Cardiac muscle cell (in vitro differentiated cells and primary cell): ENCODE data around the gene NEDD4L. TPM values are rescaled to one million over a fixed set of nuclear protein-coding genes. Genes with fewer than 3 reads are reported as not detected.
A peak's percentile ranks its signal among the peaks of the same experiment; 100 is the strongest.

Experiments used
- DNase-seq, 2 donors: peaks; one replicate each; pipeline versions ENCODE4 v3.0.0 to v3.0.0-alpha.2; 2010 to 2017; ENCODE audit warnings: low read depth in 1 of 2, low spot score in 1 of 2
- H3K27ac ChIP-seq: fragments of 200-600 bp; sonication (generic); 2 replicates; pipeline ENCODE4 v1.5.1; 2016
- H3K27me3 ChIP-seq: fragments of 200-600 bp; sonication (generic); 2 replicates; pipeline ENCODE4 v1.6.0; 2016; ENCODE audit warnings: control low read depth
- H3K36me3 ChIP-seq: fragments of 200-600 bp; sonication (generic); 2 replicates; pipeline ENCODE4 v1.5.1; 2016; ENCODE audit warnings: control low read depth
- H3K4me1 ChIP-seq: fragments of 200-600 bp; sonication (generic); 2 replicates; pipeline ENCODE4 v1.8.1; 2017; ENCODE audit warnings: low read depth, mild to moderate bottlenecking, mixed run types
- H3K4me3 ChIP-seq: fragments of 200-600 bp; sonication (generic); 2 replicates; pipeline ENCODE4 v1.5.1; 2016; ENCODE audit warnings: mild to moderate bottlenecking
- H3K9me3 ChIP-seq: fragments of 200-600 bp; sonication (generic); 2 replicates; pipeline ENCODE4 v1.5.1; 2017; ENCODE audit warnings: low read depth, mild to moderate bottlenecking, control low read depth
- polyA plus RNA-seq: library from polyadenylated mRNA; unstranded; fragments of >200 nt; fragmentation: Nextera tagmentation; extraction: Ambion mirVana; gene quantifications from 2 replicates; pipeline ENCODE4 v1.2.1, GENCODE V29; 2016
- total RNA-seq: library from RNA; depleted of rRNA; stranded (reverse); fragments of >200 nt; gene quantifications from 2 replicates; pipeline ENCODE4 v1.2.3, GENCODE V29; 2016
- TF ChIP-seq, protein P1 (sequence below): IDR thresholded peaks from 2 replicates; pipeline ENCODE4 v1.5.1; 2012; ENCODE audit warnings: low read depth, mild to moderate bottlenecking, low read length

The NEDD4L gene
- total and polyA plus RNA-seq, 2 experiments from 2014 or later: 30.8 to 40.5 TPM

DNA sequence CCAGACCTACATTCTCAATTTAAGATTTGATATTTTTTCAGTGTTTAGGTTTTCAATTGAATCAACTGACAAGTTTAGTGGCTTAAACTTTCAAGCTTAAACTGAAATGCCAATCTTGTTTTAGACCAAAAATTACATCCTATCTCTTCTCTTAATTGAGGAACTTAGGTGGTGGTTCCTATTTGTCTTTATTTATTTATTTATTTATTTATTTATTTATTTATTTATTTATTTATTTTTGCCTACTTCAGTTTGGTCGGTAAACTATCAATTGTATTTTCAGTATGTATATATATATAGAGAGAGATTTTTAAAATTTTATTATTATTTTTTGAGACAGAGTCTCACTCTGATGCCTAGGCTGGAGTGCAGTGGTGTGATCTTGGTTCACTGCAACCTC lies 68.1 kb downstream of the NEDD4L start:
- Histone ChIP-seq H3K36me3 (no peaks in the 10 kb centered on the region), H3K9me3 (no peaks in the 10 kb centered on the region), H3K27ac (no peak overlapping the region), H3K4me1 (peaks cover 2% of the 10 kb centered on the region), H3K4me3 (no peak overlapping the region), H3K27me3 (no peaks in the 10 kb centered on the region)
- TF ChIP-seq, protein P1, sequence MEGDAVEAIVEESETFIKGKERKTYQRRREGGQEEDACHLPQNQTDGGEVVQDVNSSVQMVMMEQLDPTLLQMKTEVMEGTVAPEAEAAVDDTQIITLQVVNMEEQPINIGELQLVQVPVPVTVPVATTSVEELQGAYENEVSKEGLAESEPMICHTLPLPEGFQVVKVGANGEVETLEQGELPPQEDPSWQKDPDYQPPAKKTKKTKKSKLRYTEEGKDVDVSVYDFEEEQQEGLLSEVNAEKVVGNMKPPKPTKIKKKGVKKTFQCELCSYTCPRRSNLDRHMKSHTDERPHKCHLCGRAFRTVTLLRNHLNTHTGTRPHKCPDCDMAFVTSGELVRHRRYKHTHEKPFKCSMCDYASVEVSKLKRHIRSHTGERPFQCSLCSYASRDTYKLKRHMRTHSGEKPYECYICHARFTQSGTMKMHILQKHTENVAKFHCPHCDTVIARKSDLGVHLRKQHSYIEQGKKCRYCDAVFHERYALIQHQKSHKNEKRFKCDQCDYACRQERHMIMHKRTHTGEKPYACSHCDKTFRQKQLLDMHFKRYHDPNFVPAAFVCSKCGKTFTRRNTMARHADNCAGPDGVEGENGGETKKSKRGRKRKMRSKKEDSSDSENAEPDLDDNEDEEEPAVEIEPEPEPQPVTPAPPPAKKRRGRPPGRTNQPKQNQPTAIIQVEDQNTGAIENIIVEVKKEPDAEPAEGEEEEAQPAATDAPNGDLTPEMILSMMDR: no peak
- DNase-seq: no peak

DNA sequence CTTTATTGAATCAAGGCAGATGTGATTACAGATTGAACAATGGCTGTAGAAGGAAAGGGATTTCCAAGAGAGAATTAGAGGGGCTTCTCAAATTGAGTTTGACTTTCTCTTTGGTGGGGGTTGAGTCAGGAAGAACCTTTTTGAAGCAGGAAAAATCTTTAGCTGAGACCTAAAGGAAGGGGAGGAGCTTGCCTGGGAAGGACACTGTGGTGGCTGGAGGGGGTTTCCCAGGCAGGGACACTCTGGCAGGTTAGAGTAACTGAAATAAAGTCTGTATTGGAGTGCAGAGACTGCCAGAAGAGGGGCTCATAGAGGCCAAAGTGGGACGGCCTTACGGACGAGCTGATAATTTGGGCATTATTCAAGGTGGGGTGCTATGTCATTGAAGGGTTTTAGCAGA lies 69.3 kb downstream of the NEDD4L start:
- DNase-seq: no peak
- Histone ChIP-seq H3K4me1 (peaks cover 13% of the 10 kb centered on the region), H3K4me3 (no peak overlapping the region), H3K9me3 (no peaks in the 10 kb centered on the region), H3K36me3 (no peaks in the 10 kb centered on the region), H3K27ac (no peak overlapping the region), H3K27me3 (no peaks in the 10 kb centered on the region)
- TF ChIP-seq, protein P1: no peak

DNA sequence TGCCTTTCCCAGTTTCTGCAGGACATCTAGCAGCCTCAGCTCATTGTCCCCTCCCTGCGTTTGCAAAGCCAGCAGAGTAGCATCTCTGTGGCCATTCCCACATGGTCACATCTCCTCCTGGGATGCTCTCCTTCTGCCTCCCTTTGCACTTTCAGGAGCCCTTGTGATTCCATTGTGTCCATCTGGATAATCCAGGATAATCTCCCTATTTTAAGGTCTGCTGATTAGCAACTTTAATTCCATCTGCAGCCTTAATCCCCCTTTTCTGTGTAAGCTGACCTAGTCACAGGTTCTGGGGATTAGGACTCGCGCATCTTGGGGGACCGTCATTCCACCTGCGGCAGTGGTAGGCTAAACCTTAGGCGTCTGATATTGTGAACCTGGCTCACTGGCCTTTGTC lies 70.7 kb downstream of the NEDD4L start:
- TF ChIP-seq, protein P1: no peak
- no peak overlapping the region for H3K27ac ChIP-seq
- H3K4me3 ChIP-seq: no peak overlapping the region
- no peaks in the 10 kb centered on the region for H3K27me3 ChIP-seq
- H3K36me3 ChIP-seq: no peaks in the 10 kb centered on the region
- H3K9me3 ChIP-seq: no peaks in the 10 kb centered on the region
- no peak for DNase-seq
- H3K4me1 ChIP-seq: peaks cover 14% of the 10 kb centered on the region

DNA sequence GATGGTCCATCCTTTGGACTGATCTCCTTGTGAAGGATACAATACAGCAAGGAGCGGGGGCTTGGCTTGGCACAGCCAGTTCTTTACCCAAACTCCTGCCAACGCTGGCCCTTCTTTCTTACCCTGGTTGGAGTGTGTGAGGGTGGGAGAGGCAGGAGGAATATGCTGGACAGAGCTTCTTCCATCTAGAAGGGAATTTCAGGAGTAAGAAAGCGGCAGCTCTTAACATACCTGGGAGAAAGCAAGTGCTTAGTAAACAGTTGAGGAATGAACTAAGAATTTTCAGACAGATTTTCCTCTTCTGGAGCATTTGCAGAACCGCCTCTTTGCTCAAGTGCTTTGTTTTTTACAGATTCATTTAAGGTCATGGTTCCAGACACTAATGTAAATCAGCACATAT lies 72.8 kb downstream of the NEDD4L start:
- DNase-seq: no peak
- Histone ChIP-seq H3K9me3 (no peaks in the 10 kb centered on the region), H3K27ac (no peak overlapping the region), H3K4me1 (peaks cover 14% of the 10 kb centered on the region), H3K27me3 (no peaks in the 10 kb centered on the region), H3K36me3 (no peaks in the 10 kb centered on the region), H3K4me3 (no peak overlapping the region)
- TF ChIP-seq, protein P1: no peak

DNA sequence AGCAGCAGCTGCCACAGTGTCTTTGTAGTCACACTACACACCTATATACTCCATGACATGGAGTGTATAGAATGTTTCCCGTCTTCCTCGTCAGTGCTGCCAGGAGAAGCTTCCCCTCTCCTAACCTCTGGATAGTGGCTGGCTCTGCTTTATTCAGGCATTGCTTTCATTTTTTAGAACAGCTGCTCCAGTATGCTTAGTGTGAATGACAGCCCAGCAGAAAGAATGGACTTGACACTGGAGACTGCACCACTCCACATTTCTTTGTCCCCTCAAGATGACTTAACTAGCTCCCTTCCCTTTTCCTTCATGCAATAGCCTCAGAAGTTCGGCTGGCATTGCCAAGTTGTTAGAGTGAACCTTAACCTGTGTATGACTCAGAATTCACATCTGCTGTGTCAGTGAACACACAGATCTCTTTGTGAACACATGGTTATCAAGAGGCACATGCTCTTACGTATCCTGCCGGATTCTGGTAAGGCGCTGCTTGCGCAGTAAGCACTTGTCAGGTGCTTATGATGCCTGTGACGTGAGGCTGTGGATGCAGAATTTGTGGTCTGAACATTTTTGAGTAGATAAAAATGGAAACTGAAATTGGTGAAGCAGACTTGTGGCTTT lies 73.9 kb downstream of the NEDD4L start:
- DNase-seq: peak; percentile 15 to 94
- peak overlapping the region; percentile 41 for H3K27ac ChIP-seq
- TF ChIP-seq, protein P1: no peak
- H3K36me3 ChIP-seq: no peaks in the 10 kb centered on the region
- peaks cover 14% of the 10 kb centered on the region for H3K4me1 ChIP-seq
- H3K9me3 ChIP-seq: no peaks in the 10 kb centered on the region
- H3K27me3 ChIP-seq: no peaks in the 10 kb centered on the region
- H3K4me3 ChIP-seq: no peak overlapping the region
